ENCODE data around the gene THOC2. TPM values are rescaled to one million over a fixed set of nuclear protein-coding genes. Genes with fewer than 3 reads are reported as not detected.

THOC2 gene
- total and polyA plus RNA-seq, 9 of the 15 experiments (the other 6 are each of a cell fraction or from before 2014, with no cell fraction given): 131 to 234 (median 192) TPM

DNA sequence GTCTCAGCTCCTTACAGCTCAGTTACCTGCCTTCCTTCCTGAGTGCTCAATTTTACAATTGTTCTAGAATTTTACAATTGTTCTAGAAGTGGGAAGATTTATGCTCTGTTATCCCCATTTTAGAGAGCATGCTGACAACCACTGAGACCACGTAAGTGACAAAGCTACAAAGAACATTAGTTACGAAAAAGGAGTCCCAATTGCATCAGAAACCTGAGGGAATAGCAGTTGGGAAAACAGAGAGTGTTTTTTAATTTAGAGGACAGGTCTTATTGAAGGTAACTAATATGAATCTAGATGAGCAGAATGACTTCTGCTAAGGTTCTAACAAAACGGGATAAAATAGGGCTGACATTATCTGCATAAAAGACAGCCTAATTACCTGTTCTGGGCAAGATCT is 103.3 kb downstream of the THOC2 start:
- ATAC-seq: no peak; the same call in 2 of the 3 replicates
- Histone ChIP-seq H3K9ac (ENCODE audit: insufficient read depth in 1 of 2, low read depth in 2 of 2, low read length in 2 of 2) (no peak overlapping the region), H3K4me1 (replicated peaks in 1 of 2; ENCODE audit: control insufficient read depth in 2 of 2, insufficient read depth in 2 of 2, low read length in 2 of 2) (no peaks in the 10 kb centered on the region), H2AFZ (ENCODE audit: low read depth, low read length) (no peak overlapping the region), H3K9me3 (replicated peaks; ENCODE audit: control insufficient read depth, insufficient read depth, low read depth, low read length) (no peaks in the 10 kb centered on the region), H3K4me2 (ENCODE audit: insufficient read depth, low read length) (no peak overlapping the region), H3K27me3 (ENCODE audit: control insufficient read depth in 2 of 2, insufficient read depth in 2 of 2, low read length in 2 of 2) (no peaks in the 10 kb centered on the region), H3K27ac (ENCODE audit: extremely low read depth, low read depth, low read length) (no peak overlapping the region), H3K4me3 (no peak overlapping the region), H3K79me2 (ENCODE audit: control insufficient read depth, insufficient read depth, low read length) (no peaks in the 10 kb centered on the region), H3K9me1 (ENCODE audit: control insufficient read depth, insufficient read depth, low read length) (no peaks in the 10 kb centered on the region), H3K36me3 (ENCODE audit: control insufficient read depth, insufficient read depth, low read length) (peaks cover 85% of the 10 kb centered on the region), H4K20me1 (replicated peaks; ENCODE audit: control insufficient read depth, insufficient read depth, low read length) (no peaks in the 10 kb centered on the region)
- no peak for FAIRE-seq
- no peak for DNase-seq (ENCODE audit: extremely low read depth in 1 of 4, low spot score in 3 of 4)
- in situ Hi-C loops (cut with MboI): no loop called here
- CTCF ChIA-PET (ENCODE audit: low intra/inter-chr PET ratio): no interaction called here
- intact Hi-C loops (cut with micrococcal nuclease): no loop called here
- BruUV-seq (replicated peaks): no TSS peak
- WGBS (ENCODE audit: insufficient coverage, low coverage, missing lambda C conversion rate): 85% methylated on average over 3 of the region's 3 CpGs
- POLR2A ChIA-PET: no interaction called here
- TF ChIP-seq TARDBP (IDR thresholded peaks at IDR 0.05) (no peak), FIP1L1 (IDR thresholded peaks at IDR 0.05; ENCODE audit: low read depth, low read length, poor library complexity, severe bottlenecking) (no peak), MEF2D (tag; conservative IDR thresholded peaks at IDR 0.05; ENCODE audit: low read depth) (no peak), ZNF668 (CRISPR knock-in tag; IDR thresholded peaks at IDR 0.05) (no peak), CEBPG (CRISPR knock-in tag; IDR thresholded peaks at IDR 0.05) (peak; percentile 58), CEBPG (tag; conservative IDR thresholded peaks at IDR 0.05 in 1 of 2, IDR thresholded peaks at IDR 0.05 in 1 of 2) (peak in 1 of 2 experiments; percentile 80; a peak in 2 of 4 replicates), TRIM24 (IDR thresholded peaks at IDR 0.05) (peak in 1 of 2 experiments; percentile 32; a peak in 1 of 4 replicates), GABPB1 (CRISPR knock-in tag; IDR thresholded peaks at IDR 0.05) (no peak), ZC3H8 (IDR thresholded peaks at IDR 0.05) (no peak), FOXK1 (CRISPR knock-in tag; IDR thresholded peaks at IDR 0.05; ENCODE audit: borderline replicate concordance) (no peak), EP300 (IDR thresholded peaks at IDR 0.05; ENCODE audit: low read length) (peak; percentile 22; the same call in 1 of the 2 replicates), STAG1 (CRISPR knock-in tag; IDR thresholded peaks at IDR 0.05; ENCODE audit: borderline replicate concordance) (no peak), ZBTB1 (CRISPR knock-in tag; IDR thresholded peaks at IDR 0.05; ENCODE audit: borderline replicate concordance, low read depth) (no peak), ZFP1 (CRISPR knock-in tag; IDR thresholded peaks at IDR 0.05) (no peak), RBM25 (IDR thresholded peaks at IDR 0.05; ENCODE audit: low read depth, low read length, severe bottlenecking) (peak; percentile 63), ETV5 (CRISPR knock-in tag; IDR thresholded peaks at IDR 0.05; ENCODE audit: low read depth) (no peak)
- TF ChIP-seq, protein P1, sequence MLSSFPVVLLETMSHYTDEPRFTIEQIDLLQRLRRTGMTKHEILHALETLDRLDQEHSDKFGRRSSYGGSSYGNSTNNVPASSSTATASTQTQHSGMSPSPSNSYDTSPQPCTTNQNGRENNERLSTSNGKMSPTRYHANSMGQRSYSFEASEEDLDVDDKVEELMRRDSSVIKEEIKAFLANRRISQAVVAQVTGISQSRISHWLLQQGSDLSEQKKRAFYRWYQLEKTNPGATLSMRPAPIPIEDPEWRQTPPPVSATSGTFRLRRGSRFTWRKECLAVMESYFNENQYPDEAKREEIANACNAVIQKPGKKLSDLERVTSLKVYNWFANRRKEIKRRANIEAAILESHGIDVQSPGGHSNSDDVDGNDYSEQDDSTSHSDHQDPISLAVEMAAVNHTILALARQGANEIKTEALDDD (IDR thresholded peaks at IDR 0.05): no peak
- TF ChIP-seq, protein P2, sequence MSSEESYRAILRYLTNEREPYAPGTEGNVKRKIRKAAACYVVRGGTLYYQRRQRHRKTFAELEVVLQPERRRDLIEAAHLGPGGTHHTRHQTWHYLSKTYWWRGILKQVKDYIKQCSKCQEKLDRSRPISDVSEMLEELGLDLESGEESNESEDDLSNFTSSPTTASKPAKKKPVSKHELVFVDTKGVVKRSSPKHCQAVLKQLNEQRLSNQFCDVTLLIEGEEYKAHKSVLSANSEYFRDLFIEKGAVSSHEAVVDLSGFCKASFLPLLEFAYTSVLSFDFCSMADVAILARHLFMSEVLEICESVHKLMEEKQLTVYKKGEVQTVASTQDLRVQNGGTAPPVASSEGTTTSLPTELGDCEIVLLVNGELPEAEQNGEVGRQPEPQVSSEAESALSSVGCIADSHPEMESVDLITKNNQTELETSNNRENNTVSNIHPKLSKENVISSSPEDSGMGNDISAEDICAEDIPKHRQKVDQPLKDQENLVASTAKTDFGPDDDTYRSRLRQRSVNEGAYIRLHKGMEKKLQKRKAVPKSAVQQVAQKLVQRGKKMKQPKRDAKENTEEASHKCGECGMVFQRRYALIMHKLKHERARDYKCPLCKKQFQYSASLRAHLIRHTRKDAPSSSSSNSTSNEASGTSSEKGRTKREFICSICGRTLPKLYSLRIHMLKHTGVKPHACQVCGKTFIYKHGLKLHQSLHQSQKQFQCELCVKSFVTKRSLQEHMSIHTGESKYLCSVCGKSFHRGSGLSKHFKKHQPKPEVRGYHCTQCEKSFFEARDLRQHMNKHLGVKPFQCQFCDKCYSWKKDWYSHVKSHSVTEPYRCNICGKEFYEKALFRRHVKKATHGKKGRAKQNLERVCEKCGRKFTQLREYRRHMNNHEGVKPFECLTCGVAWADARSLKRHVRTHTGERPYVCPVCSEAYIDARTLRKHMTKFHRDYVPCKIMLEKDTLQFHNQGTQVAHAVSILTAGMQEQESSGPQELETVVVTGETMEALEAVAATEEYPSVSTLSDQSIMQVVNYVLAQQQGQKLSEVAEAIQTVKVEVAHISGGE (CRISPR knock-in tag; IDR thresholded peaks at IDR 0.05): no peak
- TF ChIP-seq, protein P3, sequence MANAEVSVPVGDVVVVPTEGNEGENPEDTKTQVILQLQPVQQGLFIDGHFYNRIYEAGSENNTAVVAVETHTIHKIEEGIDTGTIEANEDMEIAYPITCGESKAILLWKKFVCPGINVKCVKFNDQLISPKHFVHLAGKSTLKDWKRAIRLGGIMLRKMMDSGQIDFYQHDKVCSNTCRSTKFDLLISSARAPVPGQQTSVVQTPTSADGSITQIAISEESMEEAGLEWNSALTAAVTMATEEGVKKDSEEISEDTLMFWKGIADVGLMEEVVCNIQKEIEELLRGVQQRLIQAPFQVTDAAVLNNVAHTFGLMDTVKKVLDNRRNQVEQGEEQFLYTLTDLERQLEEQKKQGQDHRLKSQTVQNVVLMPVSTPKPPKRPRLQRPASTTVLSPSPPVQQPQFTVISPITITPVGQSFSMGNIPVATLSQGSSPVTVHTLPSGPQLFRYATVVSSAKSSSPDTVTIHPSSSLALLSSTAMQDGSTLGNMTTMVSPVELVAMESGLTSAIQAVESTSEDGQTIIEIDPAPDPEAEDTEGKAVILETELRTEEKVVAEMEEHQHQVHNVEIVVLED (CRISPR knock-in tag; IDR thresholded peaks at IDR 0.05): no peak
